Coronary artery (tissue), 2 donors: ENCODE data around the gene RS1.

Experiments used
- DNase-seq: peaks from one replicate; pipeline ENCODE4 v3.0.0-alpha.2; 2017; ENCODE audit warnings: low spot score
- H3K27ac ChIP-seq, 2 donors: fragments of 200-600 bp; sonication (generic); one replicate each; pipeline ENCODE4 v1.5.1; 2016 to 2019
- H3K4me3 ChIP-seq: fragments of 200-600 bp; sonication (generic); 2 replicates; pipeline ENCODE4 v1.5.1; 2016; ENCODE audit warnings: mild to moderate bottlenecking, moderate library complexity
- CTCF ChIP-seq: fragments of 200-600 bp; sonication (generic); IDR thresholded peaks from one replicate; pipeline ENCODE4 v1.5.1; 2019; ENCODE audit warnings: antibody characterized with exemption

RS1 gene

DNA sequence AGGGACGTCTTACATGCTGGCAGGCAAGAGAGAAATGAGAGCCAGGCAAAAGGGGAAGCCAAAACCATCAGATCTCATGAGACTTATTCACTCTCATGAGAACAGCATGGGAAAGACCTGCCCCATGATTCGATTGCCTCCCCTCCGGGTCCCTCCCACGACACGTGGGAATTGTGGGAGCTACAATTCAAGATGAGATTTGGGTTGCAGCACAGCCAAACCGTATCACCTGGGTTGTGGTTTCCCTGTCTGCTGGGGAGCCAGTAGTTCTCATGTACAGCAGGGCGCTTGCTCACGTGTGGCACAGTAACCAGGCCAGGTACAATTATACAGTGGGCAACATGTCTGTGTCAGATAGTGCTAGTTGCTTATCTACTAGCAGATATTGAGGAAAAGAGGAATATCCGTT, 11.1 kb upstream of the RS1 start:
- no peak for DNase-seq
- Histone ChIP-seq H3K4me3 (no peak overlapping the region), H3K27ac (no peak overlapping the region)
- no peak for TF ChIP-seq CTCF

DNA sequence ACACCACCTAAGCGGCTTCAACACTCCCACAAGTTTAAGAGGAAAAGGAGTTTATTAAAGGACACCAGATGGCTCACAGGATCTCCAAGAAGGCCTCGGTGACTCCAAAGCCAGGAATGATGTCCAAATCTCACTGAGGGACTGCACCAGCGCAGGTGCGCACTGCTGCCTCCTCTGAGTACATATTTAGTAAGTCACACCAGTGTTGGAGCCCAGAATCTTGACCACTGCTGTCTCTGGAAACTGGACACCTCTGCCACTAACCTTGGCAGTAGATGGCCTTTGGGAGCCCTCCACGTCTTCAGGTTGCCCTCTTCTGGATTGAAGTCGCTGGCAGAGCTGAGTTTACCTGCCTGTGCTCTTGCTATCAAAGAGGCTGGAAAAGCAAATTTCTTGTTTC, 10.1 kb upstream of the RS1 start:
- no peak overlapping the region for H3K27ac ChIP-seq
- H3K4me3 ChIP-seq, result no peak overlapping the region
- DNase-seq, result no peak
- TF ChIP-seq CTCF, result no peak

DNA sequence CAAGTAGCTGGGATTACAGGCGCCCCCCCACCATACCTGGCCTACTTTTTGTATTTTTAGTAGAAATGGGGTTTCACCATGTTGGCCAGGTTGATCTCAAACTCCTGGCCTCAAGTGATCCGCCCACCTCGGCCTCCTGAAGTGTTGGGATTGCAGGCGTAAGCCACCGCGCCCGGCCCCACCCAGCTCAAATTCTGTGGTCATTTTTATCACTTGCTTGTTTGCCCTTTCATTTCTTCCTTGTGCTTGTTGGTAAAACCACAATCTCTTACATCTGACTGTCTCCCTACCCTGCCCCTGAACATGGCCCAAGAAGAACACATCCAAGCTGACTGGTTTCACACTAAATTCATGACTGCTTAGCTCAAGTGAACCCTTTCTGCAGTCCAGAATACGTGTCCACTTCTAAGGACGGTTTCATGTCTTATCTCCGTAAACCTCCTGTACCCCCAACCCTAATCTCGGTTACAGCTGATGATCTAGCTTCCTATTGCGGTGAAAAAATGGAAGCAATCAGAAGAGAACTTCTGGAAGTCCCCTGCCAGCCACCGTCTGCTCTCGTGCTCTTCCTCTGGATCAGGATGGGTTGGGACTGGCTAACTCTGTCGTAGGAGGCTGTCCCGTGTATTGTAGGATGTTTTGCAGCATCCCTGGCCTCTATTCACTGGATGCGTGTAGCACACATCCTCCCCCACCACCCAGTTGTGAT, 5.4 kb upstream of the RS1 start:
- Histone ChIP-seq H3K27ac (no peak overlapping the region), H3K4me3 (no peak overlapping the region)
- no peak for TF ChIP-seq CTCF
- no peak for DNase-seq

- no peak for DNase-seq
- TF ChIP-seq CTCF, result no peak
These were observed 4.6 kb upstream of the RS1 start for GRCh38 chrX:18676470-18676869.

DNA sequence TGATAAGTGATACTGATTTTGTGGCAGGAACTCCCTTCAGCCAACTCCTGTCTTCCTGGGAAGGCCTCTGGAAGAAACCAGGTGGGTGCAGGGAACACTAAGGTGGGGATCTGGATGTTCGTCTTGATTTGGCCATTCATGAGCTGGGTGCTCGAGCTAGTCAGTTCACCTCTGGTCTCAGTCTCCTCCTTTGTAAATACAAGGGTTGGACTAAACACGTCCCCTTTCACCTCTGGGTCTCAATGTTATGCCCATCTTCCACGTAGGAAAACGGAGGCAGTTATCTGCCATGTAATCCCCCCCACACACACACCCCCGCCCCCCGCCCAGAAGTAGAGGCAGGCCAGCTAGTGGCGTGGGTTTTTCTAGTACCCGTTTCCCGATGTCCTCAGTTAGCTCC, 4.1 kb upstream of the RS1 start:
- Histone ChIP-seq H3K27ac (no peak overlapping the region), H3K4me3 (no peak overlapping the region)
- DNase-seq, result no peak
- TF ChIP-seq CTCF, result no peak

More at GRCh38 chrX:18676470-18676869, 4.6 kb upstream of the RS1 start:
- Histone ChIP-seq H3K27ac (no peak overlapping the region), H3K4me3 (no peak overlapping the region)

DNA sequence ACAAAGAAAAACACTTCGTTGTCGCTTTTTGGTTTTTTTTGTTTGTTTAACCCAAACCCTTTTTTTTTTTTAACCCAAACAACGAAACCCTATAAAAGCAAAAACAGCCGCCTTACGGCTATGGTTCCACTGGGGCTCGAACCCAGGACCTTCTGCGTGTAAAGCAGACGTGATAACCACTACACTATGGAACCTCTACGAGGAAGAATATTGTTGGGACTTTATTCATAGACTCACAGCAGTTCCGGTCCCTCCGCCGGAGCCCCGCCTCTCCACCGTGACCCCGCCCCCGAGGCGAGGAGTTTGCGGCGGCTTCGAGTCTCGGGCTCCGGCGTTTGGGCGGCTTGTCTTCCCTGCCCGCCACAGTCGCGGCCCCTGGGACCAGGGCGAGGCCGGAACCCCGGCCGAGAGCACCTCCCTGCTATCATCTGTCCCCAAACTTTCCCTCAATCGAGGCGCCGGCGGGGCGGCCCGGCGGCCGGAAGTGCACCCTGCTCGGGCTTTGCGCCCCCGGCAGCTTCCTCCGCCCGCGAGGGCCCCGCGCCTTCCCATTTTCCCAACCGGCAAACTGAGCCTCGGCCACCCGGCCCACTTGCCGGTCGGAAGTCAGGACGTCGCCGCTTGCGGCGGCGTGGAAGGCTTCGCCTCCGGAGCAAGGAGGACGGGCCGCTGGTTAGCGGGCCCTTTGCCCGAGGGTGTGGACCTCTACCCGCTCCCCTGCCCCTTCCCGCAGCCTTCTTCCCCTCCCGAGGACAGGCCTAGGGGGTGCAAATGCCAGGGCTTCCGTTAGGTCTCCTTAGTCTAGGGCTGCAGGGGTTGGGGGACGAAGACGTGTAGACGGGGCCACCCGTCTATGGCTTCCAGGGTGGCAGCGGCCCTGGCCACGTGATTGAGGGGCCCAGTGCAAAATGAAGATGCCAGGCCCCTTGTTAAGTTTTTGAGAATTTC, 3.2 kb upstream of the RS1 start:
- peak overlapping the region; percentile 81 to 85 for H3K27ac ChIP-seq
- H3K4me3 ChIP-seq, result peak overlapping the region; percentile 68
- no peak for TF ChIP-seq CTCF
- DNase-seq, result peak; percentile 80
